ENCODE results near the gene CAP2.

DNA sequence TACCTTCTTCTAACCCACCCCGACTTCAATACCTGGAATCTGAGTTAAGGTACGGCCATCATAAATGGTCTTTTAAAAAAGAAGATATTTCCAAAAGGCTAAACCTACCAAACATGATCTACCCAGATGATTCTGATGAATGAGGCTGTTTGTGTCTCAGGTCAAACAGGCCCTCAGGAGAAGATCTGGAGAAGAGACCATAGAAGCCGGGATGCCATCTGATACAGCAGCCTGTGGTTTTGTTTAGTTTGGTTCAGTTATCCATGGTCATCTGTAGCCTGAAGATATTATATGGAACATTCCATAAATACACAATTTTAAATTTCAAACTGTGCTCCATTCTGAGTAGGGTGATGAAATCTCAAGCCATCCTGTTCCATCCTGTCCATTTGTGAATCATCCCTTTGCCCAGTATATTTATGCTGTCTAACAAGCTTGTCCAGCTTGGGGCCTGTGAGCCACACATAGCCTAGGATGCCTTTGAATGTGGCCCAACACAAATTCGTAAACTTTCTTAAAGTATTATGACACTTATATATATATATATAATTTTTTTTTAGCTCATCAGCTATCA is 4.0 kb upstream of the CAP2 start:
- no peak for TF ChIP-seq SUZ12 (IDR thresholded peaks at IDR 0.05; ENCODE audit: extremely low read depth, insufficient read depth, insufficient read length)
- no peak for TF ChIP-seq YY1 (IDR thresholded peaks at IDR 0.05; ENCODE audit: insufficient read depth, insufficient read length)
